Activated T-helper 17 cell treated with anti-CD3 and anti-CD28 coated beads, Interleukin-2, amount 50 U/mL, for 72 hours (primary cell): ENCODE data around the gene FNIP2. TPM values are rescaled to one million over a fixed set of nuclear protein-coding genes. Genes with fewer than 3 reads are reported as not detected.
"Not testable (repeated sequence)": the region's sequence is repeated elsewhere in the genome, so short reads cannot be mapped to it uniquely, and the experiment has no call there.

ENCODE experiments used
- ATAC-seq: fragments of 150-1000 bp; cut with Tn5 transposase; replicated peaks from 2 replicates; pipeline ENCODE4 v1.10.0; 2021; ENCODE audit warnings: mild to moderate bottlenecking, moderate library complexity
- H3K27ac Mint-ChIP-seq: one replicate; pipeline ENCODE4 v1.8.0; 2022; ENCODE audit warnings: mixed read lengths
- H3K27me3 Mint-ChIP-seq: one replicate; pipeline ENCODE4 v1.8.0; 2022; ENCODE audit warnings: mixed read lengths
- H3K36me3 Mint-ChIP-seq: one replicate; pipeline ENCODE4 v1.8.0; 2022; ENCODE audit warnings: low read depth, mild to moderate bottlenecking, mixed read lengths
- H3K4me1 Mint-ChIP-seq: one replicate; pipeline ENCODE4 v1.8.0; 2022; ENCODE audit warnings: mixed read lengths
- H3K4me3 Mint-ChIP-seq: one replicate; pipeline ENCODE4 v1.8.0; 2022; ENCODE audit warnings: mild to moderate bottlenecking, mixed read lengths
- H3K9me3 Mint-ChIP-seq: one replicate; pipeline ENCODE4 v1.8.0; 2022; ENCODE audit warnings: mixed read lengths
- total RNA-seq, 2 donors: library from RNA; stranded (reverse); gene quantifications; one replicate each; pipeline ENCODE4 v1.2.3, GENCODE V29; 2022

FNIP2 gene
- total RNA-seq, 2 donors from 2014 or later: 33.4 to 45.9 TPM

DNA sequence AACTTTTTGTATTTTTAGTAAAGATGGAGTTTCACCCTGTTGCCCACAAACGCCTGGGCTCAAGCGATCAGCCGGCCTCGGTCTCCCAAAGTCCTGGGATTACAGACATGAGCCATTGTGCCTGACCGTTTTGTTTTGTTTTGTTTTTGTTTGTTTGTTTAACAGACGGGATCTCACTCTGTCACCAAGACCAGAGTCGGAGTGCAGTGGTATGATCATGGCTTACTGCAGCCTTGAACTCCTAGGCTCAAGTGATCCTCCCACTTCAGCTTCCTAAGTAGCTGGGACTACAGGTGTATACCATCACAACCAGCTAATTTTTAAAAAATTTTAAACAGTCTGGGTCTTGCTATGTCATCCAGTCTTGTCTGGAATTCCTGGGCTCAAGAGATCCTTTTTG, 53.5 kb downstream of the FNIP2 start:
- Mint-ChIP-seq H3K27me3 (no peaks in the 10 kb centered on the region), H3K4me3 (no peak overlapping the region), H3K9me3 (no peaks in the 10 kb centered on the region)

DNA sequence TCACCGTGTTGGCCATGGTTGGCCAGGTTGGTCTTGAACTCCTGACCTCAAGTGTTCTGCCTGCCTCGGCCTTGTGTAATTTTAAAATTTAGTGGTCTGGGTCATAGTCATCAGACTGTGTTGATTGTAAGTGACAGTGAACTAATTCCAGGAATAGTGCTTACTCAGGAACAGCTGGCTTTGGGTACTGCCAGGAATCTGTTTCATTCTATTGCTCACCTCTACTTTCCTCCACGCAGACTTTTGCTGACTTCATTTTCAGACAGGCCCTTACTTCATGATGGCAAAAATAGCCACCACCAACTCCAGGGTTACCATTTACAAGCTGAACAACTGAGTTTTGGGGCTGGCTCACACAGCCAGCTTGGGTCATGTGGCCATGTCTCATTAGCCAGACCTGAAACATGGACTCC, 54.6 kb downstream of the FNIP2 start:
- ATAC-seq: peak; percentile 74
- Mint-ChIP-seq H3K4me1 (peaks cover 70% of the 10 kb centered on the region), H3K36me3 (peaks cover 27% of the 10 kb centered on the region), H3K9me3 (no peaks in the 10 kb centered on the region), H3K27ac (peak overlapping the region; percentile 78), H3K27me3 (no peaks in the 10 kb centered on the region), H3K4me3 (peak overlapping the region; percentile 65)

More for the DNA sequence above, 53.5 kb downstream of the FNIP2 start:
- Mint-ChIP-seq H3K27ac (no peak overlapping the region), H3K36me3 (peaks cover 18% of the 10 kb centered on the region), H3K4me1 (peaks cover 75% of the 10 kb centered on the region)
- ATAC-seq: no peak

GRCh38 chr4:158824425-158825274, 55.8 kb downstream of the FNIP2 start:
- Mint-ChIP-seq H3K27ac (peak overlapping the region; percentile 78), H3K36me3 (peaks cover 34% of the 10 kb centered on the region), H3K4me1 (peaks cover 63% of the 10 kb centered on the region), H3K27me3 (no peaks in the 10 kb centered on the region), H3K4me3 (peak overlapping the region; percentile 65), H3K9me3 (no peaks in the 10 kb centered on the region)
- no peak for ATAC-seq

DNA sequence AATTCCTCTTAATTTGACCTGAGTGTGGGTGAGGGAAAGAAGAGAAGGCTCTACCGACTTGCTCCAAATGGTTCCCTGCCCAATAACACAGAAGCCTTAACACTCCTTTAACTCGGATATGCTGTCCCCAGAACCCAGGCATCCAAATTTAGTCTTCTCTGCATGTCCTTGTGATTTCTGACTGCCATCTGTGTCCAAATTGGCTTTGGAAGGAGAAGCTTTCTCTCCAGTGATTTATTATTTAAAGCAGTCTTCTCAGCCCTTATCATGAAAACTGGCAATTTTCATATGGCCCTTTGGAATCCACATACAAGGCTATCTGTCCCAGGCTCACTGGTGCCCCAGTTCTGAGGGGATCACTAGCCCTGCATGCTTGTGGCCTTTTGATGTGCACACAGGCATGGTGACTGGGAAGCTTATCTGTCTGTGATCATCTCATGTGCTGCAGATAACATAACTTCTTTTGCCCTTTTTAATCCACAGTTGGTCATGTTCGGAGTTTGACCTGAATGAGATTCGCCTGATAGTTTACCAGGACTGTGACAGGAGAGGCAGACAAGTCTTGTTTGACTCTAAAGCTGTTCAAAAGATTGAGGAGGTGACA, 56.7 kb downstream of the FNIP2 start:
- Mint-ChIP-seq H3K4me1 (peaks cover 56% of the 10 kb centered on the region), H3K4me3 (peak overlapping the region; percentile 65), H3K9me3 (no peaks in the 10 kb centered on the region), H3K27ac (peak overlapping the region; percentile 78), H3K27me3 (no peaks in the 10 kb centered on the region), H3K36me3 (peaks cover 43% of the 10 kb centered on the region)
- ATAC-seq: no peak

DNA sequence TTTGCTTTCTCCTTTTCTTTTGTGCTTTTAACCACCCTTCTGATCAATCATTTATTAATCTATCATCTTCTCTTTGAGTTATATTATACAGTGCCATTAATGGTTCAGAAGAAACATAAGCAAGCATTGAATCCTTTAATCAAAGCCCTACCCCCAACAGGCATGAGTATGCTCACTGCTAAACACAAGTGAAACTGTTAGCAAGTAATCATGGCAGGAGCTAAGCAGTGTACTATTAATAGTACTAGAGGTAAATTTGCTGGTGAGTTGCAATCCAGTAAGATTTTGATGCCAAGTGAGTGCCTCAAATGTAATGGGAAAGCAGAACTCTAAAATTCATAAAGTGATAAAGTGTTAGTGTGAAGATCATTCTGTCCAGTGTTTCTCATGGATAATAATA, 57.2 kb downstream of the FNIP2 start:
- Mint-ChIP-seq H3K4me1 (peaks cover 57% of the 10 kb centered on the region), H3K27me3 (no peaks in the 10 kb centered on the region), H3K4me3 (peak overlapping the region; percentile 65), H3K9me3 (no peaks in the 10 kb centered on the region), H3K27ac (peak overlapping the region; percentile 78), H3K36me3 (peaks cover 48% of the 10 kb centered on the region)
- peak; percentile 33 for ATAC-seq

DNA sequence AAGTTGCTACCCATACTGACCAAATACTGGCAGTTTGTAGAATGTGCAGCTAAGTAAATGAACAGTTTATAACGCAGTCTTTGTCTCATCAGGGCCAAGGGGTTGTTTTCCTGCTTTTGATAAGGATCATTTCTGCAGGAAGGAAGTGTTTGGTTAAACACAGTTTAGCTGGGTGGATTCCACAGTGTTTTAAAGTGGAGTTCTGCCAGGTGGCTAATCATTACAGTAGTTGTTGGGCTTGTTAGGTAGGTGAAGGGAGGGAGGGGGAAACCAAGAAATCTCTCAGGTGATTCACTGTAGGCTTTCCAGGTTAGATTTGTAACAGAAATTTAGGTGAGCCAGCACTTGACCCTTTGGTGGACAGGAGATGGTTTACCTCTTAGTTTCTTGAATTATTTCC, 58.1 kb downstream of the FNIP2 start:
- Mint-ChIP-seq H3K4me3 (peak overlapping the region; percentile 65), H3K27me3 (no peaks in the 10 kb centered on the region), H3K36me3 (peaks cover 57% of the 10 kb centered on the region), H3K9me3 (no peaks in the 10 kb centered on the region), H3K4me1 (peaks cover 51% of the 10 kb centered on the region), H3K27ac (peak overlapping the region; percentile 78)
- ATAC-seq: peak; percentile 47

DNA sequence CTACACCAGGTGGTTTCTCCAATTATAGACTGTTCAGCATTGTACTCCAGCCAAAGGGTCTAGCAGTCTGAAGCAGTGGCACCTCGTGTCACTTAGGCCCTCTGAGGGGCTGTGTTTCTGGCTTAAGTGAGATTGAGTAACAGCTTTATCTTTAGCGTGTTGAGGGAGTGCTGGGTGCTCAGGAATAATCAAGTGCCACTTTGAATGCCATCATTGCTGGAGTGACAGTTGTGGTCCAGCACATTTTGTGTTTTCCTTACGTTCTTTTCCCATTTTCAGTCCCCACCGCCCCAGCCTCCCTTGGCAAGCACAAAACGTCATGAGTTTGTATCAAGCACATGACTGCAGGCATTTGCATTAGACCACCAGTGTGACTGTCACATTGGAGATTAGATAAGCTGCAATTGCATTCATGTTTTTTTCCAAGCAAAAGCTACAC, 58.7 kb downstream of the FNIP2 start:
- Mint-ChIP-seq H3K36me3 (peaks cover 63% of the 10 kb centered on the region), H3K9me3 (no peaks in the 10 kb centered on the region), H3K4me1 (peaks cover 51% of the 10 kb centered on the region), H3K4me3 (peak overlapping the region; percentile 65), H3K27ac (peak overlapping the region; percentile 78), H3K27me3 (no peaks in the 10 kb centered on the region)
- ATAC-seq: no peak

DNA sequence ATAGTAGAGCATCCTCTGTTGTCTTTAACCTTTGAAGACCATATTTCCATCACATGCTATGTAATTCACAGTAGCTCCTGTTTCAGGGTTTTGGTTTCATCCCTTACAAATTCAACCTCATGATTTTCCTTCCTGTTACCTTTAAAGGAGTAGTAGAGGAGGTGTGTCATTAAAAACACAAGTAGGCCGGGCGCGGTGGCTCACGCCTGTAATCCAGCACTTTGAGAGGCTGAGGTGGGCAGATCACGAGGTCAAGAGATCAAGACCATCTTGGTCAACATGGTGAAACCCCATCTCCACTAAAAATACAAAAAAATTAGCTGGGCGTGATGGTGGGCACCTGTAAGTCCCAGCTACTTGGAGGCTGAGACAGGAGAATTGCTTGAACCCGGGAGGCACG, 59.3 kb downstream of the FNIP2 start:
- Mint-ChIP-seq H3K4me1 (peaks cover 51% of the 10 kb centered on the region), H3K36me3 (peaks cover 69% of the 10 kb centered on the region), H3K27ac (peak overlapping the region; percentile 78), H3K4me3 (peak overlapping the region; percentile 65)
- not testable (repeated sequence) for ATAC-seq, H3K9me3 Mint-ChIP-seq, H3K27me3 Mint-ChIP-seq

DNA sequence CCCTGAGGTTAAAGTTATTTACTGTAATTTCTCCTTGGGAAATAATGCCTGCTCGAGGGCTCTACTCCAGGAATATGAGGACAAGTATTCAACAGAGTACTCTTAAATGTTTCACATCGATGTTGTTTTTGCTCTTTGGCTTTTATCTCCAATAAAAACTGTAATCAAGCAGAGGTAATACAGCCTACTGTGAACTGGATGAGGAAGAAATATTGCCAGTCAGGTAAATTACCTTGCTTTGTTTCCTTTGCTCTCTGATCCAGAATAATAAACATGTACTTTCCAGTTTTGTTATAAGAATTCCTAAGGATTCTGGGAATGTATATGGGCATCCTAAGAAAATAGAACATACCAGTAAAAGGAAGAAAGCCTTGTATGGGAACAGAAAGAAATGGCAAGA, 60.4 kb downstream of the FNIP2 start:
- peak overlapping the region; percentile 18 for H3K27ac Mint-ChIP-seq
- H3K36me3 Mint-ChIP-seq: peaks cover 75% of the 10 kb centered on the region
- no peaks in the 10 kb centered on the region for H3K27me3 Mint-ChIP-seq
- no peak overlapping the region for H3K4me3 Mint-ChIP-seq
- ATAC-seq: no peak
- H3K9me3 Mint-ChIP-seq: no peaks in the 10 kb centered on the region
- H3K4me1 Mint-ChIP-seq: peaks cover 44% of the 10 kb centered on the region

DNA sequence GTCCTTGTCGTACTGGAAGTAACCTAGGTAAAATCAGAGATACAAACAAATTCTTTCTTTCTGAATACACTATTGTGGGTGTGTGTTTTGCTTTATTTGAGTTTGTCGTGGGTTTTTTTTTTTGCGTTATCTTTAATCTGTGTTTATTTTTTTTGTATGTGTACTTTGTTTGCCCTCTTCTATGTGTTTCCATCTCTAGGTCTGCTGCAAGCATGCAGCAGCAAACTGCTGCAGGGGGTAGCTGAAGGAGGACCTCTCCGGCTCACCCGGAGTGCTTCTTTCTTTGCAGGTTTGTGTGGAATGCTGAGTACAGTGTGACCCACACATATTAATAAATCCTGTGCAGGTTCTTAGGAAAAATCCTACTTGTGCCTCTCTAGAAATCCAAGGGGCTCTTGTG, 64.8 kb downstream of the FNIP2 start:
- peaks cover 9% of the 10 kb centered on the region for H3K4me1 Mint-ChIP-seq

GRCh38 chr4:158835226-158836001, 66.6 kb downstream of the FNIP2 start:
- ATAC-seq: no peak

More for the DNA sequence above, 64.8 kb downstream of the FNIP2 start:
- Mint-ChIP-seq H3K4me3 (no peak overlapping the region), H3K36me3 (peaks cover 85% of the 10 kb centered on the region), H3K9me3 (no peaks in the 10 kb centered on the region), H3K27ac (no peak overlapping the region), H3K27me3 (no peaks in the 10 kb centered on the region)
- no peak for ATAC-seq

GRCh38 chr4:158836002-158836369, 67.2 kb downstream of the FNIP2 start:
- Mint-ChIP-seq H3K4me1 (no peaks in the 10 kb centered on the region), H3K27me3 (no peaks in the 10 kb centered on the region), H3K27ac (no peak overlapping the region), H3K4me3 (no peak overlapping the region), H3K9me3 (no peaks in the 10 kb centered on the region), H3K36me3 (peaks cover 82% of the 10 kb centered on the region)
- ATAC-seq: peak; percentile 63

More at GRCh38 chr4:158835226-158836001, 66.6 kb downstream of the FNIP2 start:
- Mint-ChIP-seq H3K36me3 (peaks cover 85% of the 10 kb centered on the region), H3K4me1 (peaks cover 5% of the 10 kb centered on the region), H3K4me3 (no peak overlapping the region), H3K27ac (no peak overlapping the region), H3K27me3 (no peaks in the 10 kb centered on the region), H3K9me3 (no peaks in the 10 kb centered on the region)

GRCh38 chr4:158836828-158837449, 68.1 kb downstream of the FNIP2 start:
- Mint-ChIP-seq H3K27ac (no peak overlapping the region), H3K4me1 (no peaks in the 10 kb centered on the region), H3K4me3 (no peak overlapping the region), H3K36me3 (peaks cover 80% of the 10 kb centered on the region), H3K27me3 (no peaks in the 10 kb centered on the region), H3K9me3 (no peaks in the 10 kb centered on the region)
- peak; percentile 18 for ATAC-seq

DNA sequence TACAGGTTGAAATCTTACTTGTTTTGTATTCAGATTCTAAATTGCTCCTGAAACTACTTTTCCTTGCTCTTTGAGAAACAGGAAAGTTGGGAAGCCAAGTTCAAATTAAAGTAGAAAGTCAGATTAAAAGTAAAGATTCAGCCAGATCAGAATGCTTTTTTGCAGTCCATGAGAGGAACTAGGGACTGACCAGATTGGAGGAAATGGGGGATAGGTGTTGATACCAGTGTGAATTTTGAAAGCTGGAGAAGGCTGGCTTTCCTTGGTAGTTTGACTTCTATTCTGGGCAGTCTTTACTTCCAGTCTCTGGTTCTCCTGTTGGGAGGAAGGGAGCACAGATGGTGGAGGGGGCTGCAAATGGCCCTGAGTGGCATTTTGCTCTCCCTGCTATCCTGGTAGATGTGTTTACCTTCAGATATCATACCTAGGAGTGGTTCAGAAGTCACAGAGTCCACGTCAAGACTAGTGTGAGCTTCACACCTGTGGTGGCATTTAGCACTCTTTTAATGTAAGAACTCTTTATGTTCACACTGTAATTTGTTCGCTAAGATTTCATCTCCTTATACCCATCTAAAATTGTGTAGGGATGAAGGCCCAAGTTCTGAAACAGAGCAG, 68.8 kb downstream of the FNIP2 start:
- ATAC-seq: no peak
- H3K36me3 Mint-ChIP-seq: peaks cover 75% of the 10 kb centered on the region
- peak overlapping the region; percentile 28 for H3K27ac Mint-ChIP-seq
- no peak overlapping the region for H3K4me3 Mint-ChIP-seq
- H3K9me3 Mint-ChIP-seq: no peaks in the 10 kb centered on the region
- H3K4me1 Mint-ChIP-seq: no peaks in the 10 kb centered on the region
- H3K27me3 Mint-ChIP-seq: no peaks in the 10 kb centered on the region
